GM12874 (cell line): ENCODE data around the gene FHL1.

Experiments
- CTCF ChIP-seq: IDR thresholded peaks from 2 replicates; pipeline ENCODE4 v1.5.1; 2011; ENCODE audit warnings: low read depth, mild to moderate bottlenecking, control low read depth, low read length, moderate library complexity; ENCODE audit not compliant: insufficient read depth

The FHL1 gene

GRCh38 chrX:136196691-136197155 is 49.4 kb downstream of the FHL1 start:
- TF ChIP-seq CTCF: no peak

GRCh38 chrX:136198010-136198409 is 50.7 kb downstream of the FHL1 start:
- no peak for TF ChIP-seq CTCF

GRCh38 chrX:136198678-136199243 is 51.4 kb downstream of the FHL1 start:
- TF ChIP-seq CTCF: no peak

GRCh38 chrX:136199365-136199764 is 52.0 kb downstream of the FHL1 start:
- TF ChIP-seq CTCF: no peak

- TF ChIP-seq CTCF: peak; percentile 23; the same call in 1 of the 2 replicates
These were observed 53.1 kb downstream of the FHL1 start for GRCh38 chrX:136200466-136200865.

- no peak for TF ChIP-seq CTCF
These were observed 54.3 kb downstream of the FHL1 start for GRCh38 chrX:136201601-136202000.

GRCh38 chrX:136202889-136203288 is 55.6 kb downstream of the FHL1 start:
- no peak for TF ChIP-seq CTCF

- no peak for TF ChIP-seq CTCF
These were observed 56.1 kb downstream of the FHL1 start for GRCh38 chrX:136203438-136203837.
